Measurements from ENCODE around the gene STK32B.

The STK32B gene

DNA sequence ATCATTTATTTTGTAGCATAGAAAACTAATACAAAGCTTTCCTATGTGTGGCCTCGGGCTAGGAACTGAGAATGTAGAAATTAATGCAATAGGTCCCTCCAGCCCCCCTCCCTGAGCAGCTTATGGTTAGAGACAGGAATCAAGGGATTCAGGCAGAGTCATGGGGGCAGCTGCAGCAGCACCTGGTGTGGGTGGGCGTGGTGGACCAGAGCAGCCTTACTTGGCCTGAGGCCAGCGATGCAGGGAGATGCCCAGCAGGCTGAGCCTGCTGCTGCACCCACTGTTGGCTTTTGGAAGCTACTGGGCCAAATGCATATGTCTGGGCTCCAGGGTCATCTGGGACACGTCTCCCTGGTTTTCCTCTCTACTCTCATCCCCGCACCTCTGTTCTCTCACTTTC, 74.0 kb downstream of the STK32B start:
- DNase-seq (ENCODE audit: low spot score), result no peak

DNA sequence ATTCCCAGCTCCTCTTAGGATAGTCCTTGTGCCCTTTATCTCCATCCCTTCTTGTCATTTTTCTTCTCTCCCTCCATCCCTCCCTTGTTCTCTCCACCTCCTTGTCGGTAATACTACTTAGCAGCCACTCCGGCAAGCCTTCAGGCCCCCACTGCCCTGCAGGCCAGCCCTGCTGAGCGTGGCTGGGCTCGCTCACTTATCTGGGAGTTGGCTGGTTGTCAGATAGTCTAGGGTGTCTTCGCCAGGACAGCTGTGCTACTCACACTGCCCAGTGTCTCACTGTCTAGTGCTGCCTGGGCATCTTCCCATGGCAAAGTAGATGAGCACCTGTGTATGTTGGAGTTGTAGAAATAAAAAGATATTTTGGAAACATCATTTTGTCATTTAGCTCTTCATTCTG, 75.0 kb downstream of the STK32B start:
- DNase-seq (ENCODE audit: low spot score), result no peak

DNA sequence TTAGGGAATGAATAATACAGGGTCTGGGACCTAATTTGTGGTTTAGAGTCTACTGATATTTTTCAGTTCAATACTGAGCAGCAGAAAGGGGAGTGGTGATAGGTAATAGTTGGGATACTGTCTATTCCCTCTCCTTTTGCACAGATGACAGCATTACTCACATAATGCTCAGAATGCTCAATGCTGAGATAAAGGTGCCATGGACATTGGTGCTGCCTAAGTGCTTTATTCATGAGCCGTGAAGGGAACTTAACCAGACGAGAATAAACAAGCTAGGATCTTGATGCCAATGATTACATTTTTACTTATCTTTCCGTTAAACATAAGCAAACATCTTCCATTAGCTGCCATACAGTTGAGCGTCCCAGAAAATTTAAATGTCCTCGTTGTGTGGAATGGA, 75.6 kb downstream of the STK32B start:
- DNase-seq (ENCODE audit: low spot score), result no peak

DNA sequence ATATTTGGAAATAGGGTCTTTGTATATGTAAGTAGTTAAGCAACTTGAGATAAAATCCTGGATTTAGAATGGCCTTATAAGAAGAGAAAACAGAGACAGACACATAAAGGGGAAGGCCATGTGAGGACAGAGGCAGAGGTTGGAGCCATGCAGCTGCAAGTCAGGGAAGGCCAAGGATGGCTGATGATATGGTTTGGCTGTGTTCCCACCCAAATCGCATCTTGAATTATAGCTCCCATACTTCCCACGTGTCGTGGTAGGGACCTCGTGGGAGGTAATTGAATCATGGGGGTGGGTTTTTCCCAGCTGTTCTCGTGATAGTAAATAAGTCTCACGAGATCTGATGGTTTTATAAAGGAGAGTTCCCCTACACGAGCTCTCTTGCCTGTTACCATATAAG, 76.3 kb downstream of the STK32B start:
- DNase-seq (ENCODE audit: low spot score), result no peak

DNA sequence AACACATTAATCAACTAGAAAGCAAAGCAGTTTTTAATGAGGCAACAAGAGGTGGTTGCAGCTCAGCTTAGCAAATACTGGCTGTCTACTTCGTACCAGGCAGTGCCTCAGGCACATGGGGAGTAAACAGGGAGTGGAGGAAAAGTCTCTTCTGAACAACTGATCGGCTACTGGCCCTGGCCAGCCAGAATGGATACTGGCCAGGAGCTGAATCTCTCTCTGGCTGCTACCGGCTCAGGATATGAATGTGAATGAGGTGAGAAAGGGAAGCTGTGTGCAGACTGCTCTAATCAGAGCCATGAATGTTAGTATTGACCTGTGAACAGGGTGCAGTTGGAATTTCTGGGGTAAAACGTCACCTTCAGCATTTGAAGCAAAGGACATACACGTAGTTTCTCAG, 77.3 kb downstream of the STK32B start:
- DNase-seq (ENCODE audit: low spot score), result no peak

DNA sequence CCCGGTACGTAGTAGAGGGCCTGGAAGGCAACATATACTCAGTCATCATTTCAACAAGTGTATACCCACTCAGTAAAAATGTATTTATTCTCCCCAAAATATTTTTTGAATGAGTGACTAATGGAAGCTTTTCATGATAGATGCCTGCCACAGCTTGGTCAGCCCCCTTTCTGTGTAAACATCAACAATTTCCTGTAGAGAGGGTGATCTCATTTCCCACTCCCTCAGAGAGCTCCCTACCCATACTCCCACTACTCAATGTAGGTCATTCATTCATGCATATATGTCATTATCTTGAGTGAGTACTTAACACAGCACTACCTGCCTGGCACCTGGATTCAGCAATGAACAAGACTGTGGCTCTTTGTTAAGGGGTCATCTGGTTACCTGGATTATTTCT, 81.9 kb downstream of the STK32B start:
- DNase-seq (ENCODE audit: low spot score), result no peak

DNA sequence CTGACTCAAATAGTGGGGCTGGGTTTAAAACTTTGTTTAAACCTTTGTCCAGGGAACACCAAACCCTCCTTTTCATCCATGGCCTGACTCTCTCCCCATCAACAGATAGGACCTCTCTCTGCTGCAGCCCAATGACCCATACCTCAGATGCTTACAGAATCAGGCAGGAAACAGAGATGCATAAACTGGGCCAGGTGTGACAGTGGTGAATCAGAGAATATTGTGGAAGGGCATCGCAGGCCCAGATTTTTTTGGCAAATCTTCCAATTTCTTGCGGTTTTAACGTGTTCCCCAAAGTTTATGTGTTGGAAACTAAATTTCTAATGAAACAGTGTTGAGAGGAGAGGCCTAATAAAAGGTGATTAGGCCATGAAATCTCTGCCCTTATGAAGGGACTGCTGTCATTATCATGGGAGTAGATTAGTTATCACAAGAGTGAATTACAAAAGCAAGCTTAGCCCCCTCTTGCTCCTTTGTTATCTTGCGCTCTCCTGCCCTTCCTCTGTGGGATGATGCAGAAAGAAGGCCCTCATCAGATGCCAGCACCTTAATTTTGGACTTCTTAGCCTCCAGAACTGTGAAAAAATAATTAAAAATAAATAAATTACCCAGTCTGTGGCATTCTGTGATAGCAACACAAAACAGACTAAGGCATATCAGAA, 82.8 kb downstream of the STK32B start:
- no peak for DNase-seq (ENCODE audit: low spot score)

DNA sequence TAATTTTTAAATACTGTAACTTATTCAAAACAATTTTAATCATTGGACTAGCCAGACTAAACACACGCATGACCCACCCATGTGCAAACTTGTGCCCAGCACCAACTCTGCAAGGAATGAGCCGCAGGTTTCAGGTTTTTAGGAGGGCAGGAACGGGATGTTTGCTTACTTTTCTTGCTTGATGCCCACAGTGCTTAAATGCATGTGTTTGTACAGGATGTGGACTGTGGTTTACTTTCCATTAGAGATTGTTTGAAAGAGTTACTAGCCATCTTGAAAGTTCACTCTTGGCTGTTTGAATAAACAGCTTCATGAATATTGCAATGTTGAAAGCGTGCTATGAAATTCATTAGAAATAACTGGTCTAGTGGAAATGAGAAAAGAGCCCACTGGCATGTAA, 83.3 kb downstream of the STK32B start:
- DNase-seq (ENCODE audit: low spot score), result no peak

DNA sequence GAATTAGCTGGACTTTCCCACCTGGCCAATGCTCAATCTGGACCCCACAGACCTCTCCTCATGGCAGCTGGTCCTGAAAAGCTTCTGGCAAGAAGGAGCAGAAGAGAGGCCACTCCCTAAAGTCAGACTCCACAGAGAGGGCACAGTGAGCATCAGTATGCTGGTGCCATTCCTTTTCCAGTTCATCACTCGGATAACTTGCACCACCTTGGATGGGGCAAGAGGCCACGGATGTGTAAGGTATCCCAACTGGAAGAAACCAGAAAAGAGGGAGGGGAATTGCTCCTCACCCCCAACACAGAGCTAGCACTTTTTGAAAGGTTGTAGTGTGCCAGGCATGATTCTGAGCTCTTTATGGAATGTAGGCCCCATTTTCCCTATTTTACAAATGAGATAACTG, 85.9 kb downstream of the STK32B start:
- no peak for DNase-seq (ENCODE audit: low spot score)

DNA sequence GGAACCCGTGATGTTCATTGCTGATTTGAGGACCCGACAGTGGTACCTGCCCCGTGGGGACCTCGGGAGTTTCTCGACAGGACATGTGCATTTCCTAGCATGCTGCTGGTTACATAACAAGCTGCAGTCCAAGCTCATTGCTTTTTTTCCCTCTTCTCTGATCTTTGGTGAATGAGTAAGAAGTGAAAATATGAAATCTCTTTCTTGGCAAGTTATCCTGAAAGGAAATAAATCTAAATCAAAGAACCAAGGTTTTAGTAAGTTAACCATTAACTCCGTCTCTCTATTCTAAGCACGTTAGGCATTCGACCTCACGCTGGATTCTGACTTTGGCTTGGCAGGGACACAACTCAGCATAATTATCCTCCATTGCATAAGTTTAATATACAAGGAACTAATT, 86.6 kb downstream of the STK32B start:
- no peak for DNase-seq (ENCODE audit: low spot score)

DNA sequence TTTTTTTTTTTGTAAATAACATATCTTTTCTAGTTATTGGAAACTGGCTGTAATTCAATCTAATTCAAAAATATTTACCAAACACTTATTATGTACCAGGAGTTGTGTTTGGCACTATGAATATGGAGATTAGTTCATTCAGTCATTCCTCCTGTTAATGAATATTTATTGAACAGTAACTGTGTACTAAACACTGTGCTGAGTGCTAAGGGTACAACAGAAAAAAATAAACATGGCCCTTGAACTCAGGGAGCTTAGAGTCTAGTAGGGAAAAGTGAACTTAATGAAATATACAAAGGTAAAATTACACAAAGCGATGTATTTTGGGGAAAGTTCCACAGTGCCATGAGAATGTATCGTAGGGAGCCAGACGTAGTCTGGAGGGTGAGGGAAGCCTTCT, 87.1 kb downstream of the STK32B start:
- DNase-seq (ENCODE audit: low spot score), result no peak

DNA sequence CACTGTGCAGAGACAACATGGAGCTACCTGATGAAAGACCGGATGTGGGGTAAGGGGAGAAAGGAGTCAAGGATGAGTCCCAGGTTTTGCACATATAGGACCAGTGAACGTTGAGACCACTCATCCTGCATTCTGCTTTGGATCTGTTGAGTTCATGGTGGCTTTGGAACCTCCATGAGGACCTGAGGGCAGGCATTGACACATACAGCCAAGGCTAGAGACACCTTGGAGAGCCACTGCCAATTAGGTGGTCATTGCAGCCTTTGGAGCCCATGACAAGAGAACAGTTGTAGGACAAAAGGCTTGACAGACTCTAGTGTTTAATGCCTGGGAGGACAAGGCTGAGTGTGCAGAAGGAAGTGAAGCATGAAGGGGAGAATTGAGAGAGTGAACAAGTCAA, 87.9 kb downstream of the STK32B start:
- no peak for DNase-seq (ENCODE audit: low spot score)

DNA sequence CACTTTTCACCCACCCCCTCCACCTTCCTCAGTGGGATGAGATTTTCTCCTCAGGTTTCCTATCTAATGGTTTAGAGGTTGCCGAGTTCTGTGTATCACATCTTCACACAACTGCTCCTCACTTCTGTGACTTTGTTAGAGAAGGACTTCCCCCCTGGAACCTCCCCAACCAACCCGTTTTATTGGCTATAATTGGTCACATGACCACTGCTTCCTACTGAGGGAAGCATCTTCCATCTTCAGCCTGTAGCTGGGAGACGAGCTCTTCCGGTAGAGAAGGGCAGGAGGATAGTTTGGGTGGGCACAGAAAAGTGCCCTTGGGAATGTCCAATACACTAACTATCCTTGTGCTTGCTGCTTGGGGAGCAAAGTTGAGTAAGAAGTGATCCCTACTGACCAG, 90.5 kb downstream of the STK32B start:
- no peak for DNase-seq (ENCODE audit: low spot score)

DNA sequence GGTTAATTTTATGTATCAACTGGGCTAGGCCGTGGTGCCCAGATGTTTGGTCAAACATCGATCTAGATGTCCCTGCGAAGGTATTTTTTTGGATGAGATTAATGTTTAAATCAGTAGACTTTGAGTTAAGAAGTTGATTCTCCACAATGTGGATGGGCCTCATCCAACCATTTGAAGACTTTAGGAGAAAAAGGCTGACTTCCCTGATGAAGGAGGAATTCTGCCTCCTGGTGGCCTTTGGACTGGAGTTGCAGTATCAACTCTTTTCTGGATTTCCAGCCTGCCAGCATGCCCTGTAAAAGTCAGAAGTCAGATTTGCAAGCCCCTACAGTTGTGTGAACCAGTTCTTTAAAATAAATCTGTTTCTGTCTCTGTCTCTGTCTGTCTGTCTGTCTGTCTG, 91.4 kb downstream of the STK32B start:
- DNase-seq (ENCODE audit: low spot score), result no peak

DNA sequence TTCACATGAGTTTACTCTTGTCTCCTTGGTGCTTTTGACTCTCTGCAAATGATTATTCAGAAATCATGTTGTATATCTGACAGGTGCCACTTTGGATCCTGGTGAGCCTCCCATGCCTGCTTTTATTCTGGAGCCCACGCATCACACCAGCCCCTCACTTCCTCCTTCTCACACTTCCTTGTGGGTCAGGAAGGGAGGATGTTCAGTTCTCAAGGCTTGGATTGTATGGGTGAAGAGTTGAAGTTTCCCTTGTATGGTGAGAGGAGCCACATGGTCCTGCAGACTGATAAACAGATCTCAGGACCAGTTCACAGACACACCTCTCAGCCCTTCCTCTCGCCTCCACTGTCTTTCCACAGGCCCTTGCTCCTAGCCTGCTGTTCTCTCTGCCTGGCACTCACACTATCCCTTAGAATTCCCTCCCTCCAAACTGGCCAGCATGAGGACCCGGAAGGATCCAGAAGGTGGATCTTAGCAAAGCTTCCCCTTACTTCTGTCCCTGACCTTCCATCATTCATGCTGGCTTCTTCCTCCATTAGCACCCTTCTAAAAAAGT, 92.1 kb downstream of the STK32B start:
- no peak for DNase-seq (ENCODE audit: low spot score)

DNA sequence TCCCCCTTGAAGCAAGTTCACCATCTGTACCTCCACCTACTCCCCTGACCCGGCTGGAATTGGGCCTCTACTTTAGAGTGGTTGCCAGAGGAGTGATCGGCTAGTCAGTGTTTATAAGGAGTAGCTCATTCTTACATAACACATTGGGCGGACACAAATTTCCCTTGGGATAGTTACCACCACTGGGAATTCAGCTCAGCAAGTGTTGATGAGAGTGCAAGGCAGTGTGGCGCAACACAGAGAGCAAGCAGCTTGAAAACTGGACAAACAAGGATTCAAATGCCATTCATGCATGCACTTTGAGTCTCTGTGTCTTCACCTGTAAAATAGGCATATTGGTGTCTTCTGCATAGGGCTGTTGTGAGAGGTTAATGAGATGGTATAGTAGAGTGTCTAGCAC, 92.7 kb downstream of the STK32B start:
- no peak for DNase-seq (ENCODE audit: low spot score)

DNA sequence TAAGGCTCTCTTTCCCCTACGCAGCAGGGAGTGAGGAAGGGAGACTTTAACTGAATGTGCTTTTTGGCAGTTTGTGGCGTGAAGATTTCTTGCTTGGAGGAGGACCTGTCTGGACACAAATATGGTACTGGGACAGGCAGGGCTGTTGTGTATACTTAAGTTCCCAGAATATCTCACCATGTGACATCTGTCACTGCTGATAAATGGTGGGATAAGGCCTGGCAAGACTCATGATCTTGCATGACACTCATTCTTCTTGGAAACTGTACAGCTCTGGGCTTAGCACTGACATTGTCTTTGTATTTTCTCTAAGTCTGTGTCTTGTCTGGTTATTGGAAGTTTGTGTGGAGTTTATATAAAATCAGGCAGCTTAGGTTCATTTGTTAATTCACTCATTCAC, 93.1 kb downstream of the STK32B start:
- DNase-seq (ENCODE audit: low spot score), result no peak

DNA sequence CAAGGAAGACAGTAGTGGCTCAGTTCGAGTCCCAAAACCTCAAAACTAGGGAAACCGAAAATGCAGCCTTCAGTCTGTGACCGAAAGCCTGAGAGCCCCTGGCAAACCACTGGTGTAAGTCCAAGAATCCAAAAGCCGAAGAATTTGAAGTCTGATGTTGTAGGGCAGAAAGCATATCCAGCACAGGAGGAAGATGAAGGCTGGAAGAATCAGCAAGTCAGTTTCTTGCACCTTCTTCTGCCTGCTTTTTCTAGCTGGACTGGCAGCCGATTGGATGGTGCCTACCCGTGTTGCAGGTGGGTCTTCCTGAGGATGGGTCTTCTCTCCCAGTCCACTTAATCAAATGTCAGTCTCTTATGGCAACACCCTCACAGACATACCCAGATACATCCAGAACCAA, 95.0 kb downstream of the STK32B start:
- DNase-seq (ENCODE audit: low spot score), result no peak

DNA sequence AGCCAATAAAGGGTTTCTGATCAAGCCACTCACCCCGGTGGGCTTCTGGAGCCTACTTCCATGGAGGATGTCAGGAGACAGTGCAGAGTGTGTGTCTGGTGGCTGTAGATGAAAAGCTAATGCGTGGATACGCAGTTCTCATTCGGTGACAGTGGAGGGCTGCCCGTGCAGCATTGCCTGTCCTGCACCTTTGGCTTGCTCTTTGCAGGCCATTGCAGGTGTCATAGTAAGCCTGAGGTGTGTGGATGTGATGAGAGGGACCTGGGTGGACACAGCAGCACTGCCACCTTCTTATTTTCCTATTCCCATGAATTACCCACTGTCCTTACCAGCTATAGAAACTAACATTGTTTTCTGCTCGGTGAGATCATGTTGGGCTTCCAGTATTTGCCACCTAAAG, 101.2 kb downstream of the STK32B start:
- DNase-seq (ENCODE audit: low spot score), result no peak

DNA sequence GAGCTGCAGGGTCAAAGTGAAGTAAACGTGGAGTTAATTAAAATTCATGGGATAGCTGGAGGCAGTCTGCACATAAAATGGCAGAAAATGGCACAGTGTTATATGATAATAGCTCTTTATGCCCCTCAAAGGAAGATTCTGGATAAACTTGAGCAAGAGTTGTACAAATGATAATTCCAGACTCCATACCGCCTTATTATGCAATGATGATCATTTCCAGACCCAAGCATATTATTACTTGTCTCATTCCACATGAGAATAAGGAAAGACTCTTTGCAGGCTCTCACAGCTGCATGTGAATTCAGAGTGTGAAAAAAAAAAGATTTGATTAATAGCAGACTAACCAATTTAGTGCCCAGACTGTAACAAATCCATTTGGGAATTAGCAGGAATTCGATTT, 105.4 kb downstream of the STK32B start:
- DNase-seq (ENCODE audit: low spot score), result no peak

DNA sequence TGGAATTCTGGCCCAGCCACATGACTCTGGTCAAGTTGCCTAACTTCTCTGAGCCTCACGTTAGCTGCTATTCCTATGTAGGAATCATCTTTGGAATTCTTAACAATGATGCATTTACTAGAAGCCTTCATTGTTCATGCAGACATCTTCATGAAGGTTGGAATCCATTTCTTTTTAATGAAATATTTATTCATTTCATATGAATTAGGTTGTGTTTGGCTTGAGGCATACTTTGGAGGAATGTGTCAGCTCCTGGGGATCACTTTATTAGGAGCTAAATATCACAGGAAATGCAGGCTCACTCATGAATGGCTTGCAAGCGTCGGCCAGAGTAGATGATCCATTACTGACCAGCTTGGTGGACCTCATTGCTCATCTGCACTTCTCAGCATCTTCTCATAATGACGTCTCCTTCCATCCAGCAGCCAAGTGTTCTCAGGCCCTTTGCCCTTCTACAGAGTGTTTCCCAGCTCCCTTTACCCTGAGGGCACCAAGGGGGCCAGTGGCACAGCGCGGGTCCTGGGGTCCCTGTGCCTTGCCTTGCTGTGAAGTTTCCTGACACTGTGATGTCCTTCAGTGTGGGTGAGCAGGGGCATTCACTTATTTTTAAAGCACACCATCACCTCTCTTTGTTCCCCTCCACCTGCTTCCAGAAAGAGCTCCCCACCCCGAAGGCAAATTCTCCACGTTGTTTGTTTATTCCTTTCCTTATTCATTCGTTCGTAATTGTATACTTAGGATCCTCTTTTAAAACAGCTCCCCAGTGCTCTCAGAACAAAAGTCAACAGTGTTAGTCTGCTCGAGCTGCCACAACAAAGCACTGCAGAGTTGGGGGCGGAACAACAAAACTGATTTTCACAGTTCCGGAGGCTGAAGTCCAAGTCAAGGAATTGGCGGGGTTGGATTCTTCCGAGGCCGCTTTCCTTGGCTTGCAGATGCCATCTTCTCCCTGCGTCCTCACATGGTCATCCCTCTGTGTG, 106.8 kb downstream of the STK32B start:
- DNase-seq (ENCODE audit: low spot score), result no peak

DNA sequence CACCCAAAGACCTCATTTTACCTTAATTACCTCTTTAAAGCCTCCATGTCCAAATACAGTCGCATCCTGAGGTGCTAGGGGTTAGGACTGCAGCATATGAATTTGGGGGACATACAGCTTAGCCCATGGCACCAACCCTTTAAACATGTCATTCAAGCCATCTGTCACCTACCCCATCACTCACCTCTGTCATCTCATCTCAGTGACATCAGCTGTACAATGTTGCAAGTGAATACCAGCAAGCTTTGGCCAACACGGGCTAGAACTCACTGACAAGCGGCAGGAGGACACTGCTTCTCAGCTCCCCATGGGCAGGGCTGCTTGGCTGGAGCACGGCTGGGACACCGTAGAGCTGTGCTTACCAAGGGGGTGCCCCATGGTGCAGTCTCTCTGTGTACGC, 107.5 kb downstream of the STK32B start:
- DNase-seq (ENCODE audit: low spot score), result no peak

DNA sequence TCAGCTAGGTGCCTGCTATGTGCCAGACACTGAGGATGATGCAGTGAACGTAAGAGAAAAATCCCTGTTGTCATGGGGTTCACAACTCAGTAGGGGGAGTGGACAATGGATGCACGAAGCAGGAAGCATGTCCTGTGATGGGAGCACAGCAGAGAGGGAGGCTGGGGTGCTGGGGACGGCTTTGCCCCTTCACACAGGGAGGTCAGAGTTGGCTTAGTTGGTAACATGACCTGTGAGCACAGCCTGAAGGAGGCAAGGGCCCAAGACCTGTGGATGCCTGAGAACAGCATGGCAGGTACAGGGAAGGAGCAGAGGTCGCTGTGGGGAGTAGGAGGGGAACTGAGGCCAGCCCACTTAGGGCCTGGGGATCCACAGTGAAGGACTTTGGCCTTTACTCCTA, 109.4 kb downstream of the STK32B start:
- DNase-seq (ENCODE audit: low spot score), result no peak
